Ureter (tissue), 1 donor: Measurements from ENCODE around the gene STAB1. TPM values are rescaled to one million over a fixed set of nuclear protein-coding genes. Genes with fewer than 3 reads are reported as not detected.

Source experiments
- DNase-seq: peaks from one replicate; pipeline ENCODE4 v3.0.0-alpha.2; 2020; ENCODE audit warnings: low spot score
- total RNA-seq: library from RNA; stranded (reverse); gene quantifications from one replicate; pipeline ENCODE4 v1.2.4, GENCODE V29; 2023
- donor health status: DM: yes; HTN: yes; CAD: no.

STAB1 gene
- total RNA-seq = 191 TPM

GRCh38 chr3:52494886-52495495 lies at the start of gene STAB1:
Gene STAB1, plus strand, starts transcription at chr3:52495338. Its CDS starts 76 bp downstream, at chr3:52495414.
- DNase-seq = peak; percentile 64

- DNase-seq = no peak
Measured at GRCh38 chr3:52446042-52446441, 49.1 kb upstream of the STAB1 start.

GRCh38 chr3:52446631-52447511 lies 48.3 kb upstream of the STAB1 start:
- no peak for DNase-seq

- no peak for DNase-seq
Measured at GRCh38 chr3:52447512-52448355, 47.4 kb upstream of the STAB1 start.

GRCh38 chr3:52450489-52451236 lies 44.5 kb upstream of the STAB1 start:
- no peak for DNase-seq

- no peak for DNase-seq
Measured at GRCh38 chr3:52451237-52452083, 43.7 kb upstream of the STAB1 start.

- DNase-seq = no peak
Measured at GRCh38 chr3:52452126-52452525, 43.0 kb upstream of the STAB1 start.

GRCh38 chr3:52452570-52453221 lies 42.4 kb upstream of the STAB1 start:
- no peak for DNase-seq

- DNase-seq = no peak
Measured at GRCh38 chr3:52453496-52454249, 41.5 kb upstream of the STAB1 start, which contains the start of gene TNNC1. Gene TNNC1, minus strand, starts transcription at chr3:52454041. Its CDS starts 26 bp downstream, at chr3:52454015.

GRCh38 chr3:52454250-52454937 lies 40.7 kb upstream of the STAB1 start:
- DNase-seq = no peak

GRCh38 chr3:52454938-52455282 lies 40.2 kb upstream of the STAB1 start:
- DNase-seq = no peak

GRCh38 chr3:52455283-52456168 lies 39.6 kb upstream of the STAB1 start, which contains the start of gene NISCH:
Gene NISCH, plus strand, starts transcription at chr3:52455604. Its CDS starts 38 bp downstream, at chr3:52455642.
- peak; percentile 92 for DNase-seq

- no peak for DNase-seq
Measured at GRCh38 chr3:52456169-52456799, 38.9 kb upstream of the STAB1 start.

- DNase-seq = no peak
Measured at GRCh38 chr3:52456800-52457183, 38.3 kb upstream of the STAB1 start.

- no peak for DNase-seq
Measured at GRCh38 chr3:52458031-52458760, 36.9 kb upstream of the STAB1 start.
